Prostate gland (tissue), 2 donors: ENCODE data around the gene EDC4. TPM values are rescaled to one million over a fixed set of nuclear protein-coding genes. Genes with fewer than 3 reads are reported as not detected.

Experiments used
- DNase-seq: peaks from one replicate; pipeline ENCODE4 v3.0.0-alpha.2; 2019; ENCODE audit warnings: low spot score
- H3K27ac ChIP-seq, 2 donors: fragments of 200-600 bp; sonication (generic); 2 replicates each; pipeline ENCODE4 v1.5.1; 2017 to 2019
- H3K27me3 ChIP-seq: fragments of 200-600 bp; sonication (generic); replicated peaks from 2 replicates; pipeline ENCODE4 v1.5.1; 2019; ENCODE audit not compliant: insufficient read depth
- H3K36me3 ChIP-seq, 2 donors: fragments of 200-600 bp; sonication (generic); 1 replicate in 1 of 2; 2 replicates in 1 of 2; pipeline versions ENCODE4 v1.5.1 to v1.8.1; 2017 to 2019
- H3K4me1 ChIP-seq: fragments of 200-600 bp; sonication (generic); replicated peaks from 2 replicates; pipeline ENCODE4 v1.5.1; 2019
- H3K4me3 ChIP-seq, 2 donors: fragments of 200-600 bp; sonication (generic); 2 replicates each; pipeline ENCODE4 v1.5.1; 2017 to 2019
- H3K9me3 ChIP-seq: fragments of 200-600 bp; sonication (generic); 2 replicates; pipeline ENCODE4 v1.5.1; 2017
- CTCF ChIP-seq, 4 experiments: fragments of 200-600 bp in 2 of 4; fragments of 450-650 bp in 2 of 4; sonication (generic) in 2 of 4; IDR thresholded peaks; 1 replicate in 3 of 4; 2 replicates in 1 of 4; pipeline ENCODE4 v1.5.1; 2016 to 2019; ENCODE audit warnings: antibody characterized with exemption in 4 of 4, mild to moderate bottlenecking in 2 of 4, moderate library complexity in 2 of 4
- POLR2A ChIP-seq: fragments of 450-650 bp; IDR thresholded peaks from one replicate; pipeline ENCODE4 v1.6.1; 2016; ENCODE audit warnings: antibody characterized with exemption, mild to moderate bottlenecking
- POLR2AphosphoS5 ChIP-seq: sonication (generic); formaldehyde crosslinking; IDR thresholded peaks from one replicate; pipeline ENCODE4 v1.6.1; 2017; ENCODE audit warnings: antibody characterized with exemption
- WGBS: methylation state at CpG from one replicate; pipeline ENCODE4 v1.1.5; 2018; 5-methylcytosine and 5-hydroxymethylcytosine counted together
- intact Hi-C: fragments of 100-400 bp; cut with DNase I; formaldehyde crosslinking; loops from one replicate; pipeline ENCODE4 v1.14.2; 2022
- total RNA-seq, 2 donors: library from RNA; depleted of rRNA; stranded (reverse); fragments of >200 nt; gene quantifications; one replicate each; pipeline ENCODE4 v1.1.0, GENCODE V29; 2016

Gene EDC4
- total RNA-seq, 2 donors from 2014 or later: 47.3 to 76.5 TPM

GRCh38 chr16:67844497-67844896 is 28.4 kb upstream of the EDC4 start:
- 62% methylated on average over 4 of the region's 4 CpGs for WGBS
- intact Hi-C loops: loop anchor here (5.0 kb wide), 1 partner anchor 182 kb away; the partner anchor contains the start of genes ACD and PARD6A
- no peak for DNase-seq
- no peak overlapping the region for H3K4me3 ChIP-seq
- peaks cover 15% of the 10 kb centered on the region for H3K4me1 ChIP-seq
- no peaks in the 10 kb centered on the region for H3K27me3 ChIP-seq
- no peak overlapping the region for H3K27ac ChIP-seq
- no peaks in the 10 kb centered on the region for H3K9me3 ChIP-seq
- no peak for TF ChIP-seq POLR2AphosphoS5
- TF ChIP-seq CTCF (IDR thresholded peaks at IDR 0.05): no peak
- no peak for TF ChIP-seq POLR2A
- no peaks in the 10 kb centered on the region for H3K36me3 ChIP-seq

DNA sequence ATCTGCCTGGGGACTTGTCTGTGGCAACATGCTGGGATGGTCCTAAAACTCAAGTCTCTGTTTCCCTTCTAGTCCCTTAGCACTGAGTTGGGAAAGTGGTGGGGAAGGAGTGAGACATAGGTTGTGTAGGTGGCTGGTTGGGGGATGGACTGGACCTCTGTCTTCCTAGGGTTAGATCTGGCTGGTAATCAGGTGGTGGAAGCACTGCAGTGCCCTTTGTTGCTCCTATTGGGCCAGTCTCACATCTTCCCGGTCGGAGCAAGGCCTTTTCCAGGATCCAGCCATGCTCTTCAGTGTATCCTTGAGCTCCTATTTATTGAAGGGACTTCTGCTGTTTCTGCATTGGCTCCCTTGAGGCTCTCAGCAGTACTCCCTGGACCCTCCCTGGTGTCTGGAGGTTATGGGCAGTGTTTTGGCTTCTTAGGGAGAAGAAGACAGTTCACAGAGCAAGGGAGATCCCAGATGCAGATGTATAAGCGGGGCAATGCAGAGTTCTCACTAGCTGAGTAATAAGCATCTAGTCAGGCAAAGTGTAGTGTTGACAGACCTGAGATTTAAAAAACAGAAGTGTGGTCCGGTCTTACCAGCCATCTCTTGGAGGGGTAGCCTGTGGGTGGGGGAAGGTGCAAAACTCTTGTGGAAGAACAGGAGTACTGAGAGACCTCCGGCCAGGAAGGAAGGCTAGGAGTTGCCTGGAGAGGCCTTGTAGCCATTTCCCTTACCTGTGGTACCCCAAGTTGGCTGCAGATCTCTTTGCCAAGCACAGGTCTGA is 27.4 kb upstream of the EDC4 start:
- Histone ChIP-seq H3K36me3 (no peaks in the 10 kb centered on the region), H3K9me3 (no peaks in the 10 kb centered on the region), H3K27me3 (no peaks in the 10 kb centered on the region), H3K4me3 (peak overlapping the region in 1 of 2 donors; percentile 91), H3K27ac (peak overlapping the region; percentile 96 to 97), H3K4me1 (peaks cover 15% of the 10 kb centered on the region)
- DNase-seq: no peak
- WGBS: 61% methylated on average over 5 of the region's 5 CpGs
- TF ChIP-seq POLR2AphosphoS5: no peak
- TF ChIP-seq POLR2A: no peak
- TF ChIP-seq CTCF (IDR thresholded peaks at IDR 0.05): no peak
- intact Hi-C loops: loop anchor here (2.0 kb wide), 1 partner anchor 25 kb away; no protein-coding TSS in a partner anchor

GRCh38 chr16:67846063-67846319 is 26.9 kb upstream of the EDC4 start:
- Histone ChIP-seq H3K4me1 (peaks cover 15% of the 10 kb centered on the region), H3K27ac (peak overlapping the region; percentile 96 to 97), H3K4me3 (peak overlapping the region; percentile 78 to 91), H3K36me3 (no peaks in the 10 kb centered on the region), H3K27me3 (no peaks in the 10 kb centered on the region), H3K9me3 (no peaks in the 10 kb centered on the region)
- no peak for TF ChIP-seq POLR2A
- no peak for TF ChIP-seq POLR2AphosphoS5
- no peak for TF ChIP-seq CTCF (IDR thresholded peaks at IDR 0.05)
- 8% methylated on average over 2 of the region's 2 CpGs for WGBS
- intact Hi-C loops: loop anchor here (2.0 kb wide), 1 partner anchor 25 kb away; no protein-coding TSS in a partner anchor
- no peak for DNase-seq

GRCh38 chr16:67846320-67847063 is 26.4 kb upstream of the EDC4 start, which contains the start of gene NUTF2:
Gene NUTF2 (plus strand): TSS chr16:67846933. CDS start chr16:67865131, 18,198 bp downstream.
- H3K4me1 ChIP-seq: peaks cover 15% of the 10 kb centered on the region
- TF ChIP-seq POLR2AphosphoS5 (peak; percentile 92), CTCF (IDR thresholded peaks at IDR 0.05) (peak in 2 of 4 experiments; percentile 32 to 35), POLR2A (peak; percentile 54)
- H3K9me3 ChIP-seq: no peaks in the 10 kb centered on the region
- H3K27me3 ChIP-seq: no peaks in the 10 kb centered on the region
- H3K36me3 ChIP-seq: no peaks in the 10 kb centered on the region
- peak within 1 kb of the TSS; percentile 96 to 97 for H3K27ac ChIP-seq
- DNase-seq: peak; percentile 91
- under 1% methylated on average over 54 of the region's 57 CpGs for WGBS
- peak within 1 kb of the TSS; percentile 78 to 91 for H3K4me3 ChIP-seq
- intact Hi-C loops: loop anchor here (2.0 kb wide), 1 partner anchor 24 kb away; no protein-coding TSS in a partner anchor
